ENCODE data around the gene SPRYD4.

GRCh38 chr12:56487448-56488040 lies 19.2 kb downstream of the SPRYD4 start:
- TF ChIP-seq CTCF (IDR thresholded peaks at IDR 0.05), result no peak
- TF ChIP-seq POLR2A (IDR thresholded peaks at IDR 0.05), result no peak

Data from thyroid gland (tissue), 4 donors.